SU-DHL-6 (cell line): ENCODE results near the gene TXNDC11.

Source experiments
- CTCF ChIP-seq: fragments of 200-600 bp; sonication (generic); IDR thresholded peaks from one replicate; pipeline ENCODE4 v1.5.1; 2017; ENCODE audit warnings: antibody characterized with exemption, mild to moderate bottlenecking, low read length, moderate library complexity; ENCODE audit not compliant: insufficient read depth, poor library complexity, severe bottlenecking
- EZH2phosphoT487 ChIP-seq: fragments of 200-600 bp; sonication (generic), shearing (Covaris generic); conservative IDR thresholded peaks from 2 replicates; pipeline ENCODE4 v1.6.1; 2018; ENCODE audit warnings: mild to moderate bottlenecking, antibody characterized with exemption, low read length, moderate library complexity, mixed read lengths

GRCh38 chr16:11660565-11660964 is 82.1 kb downstream of the TXNDC11 start:
- TF ChIP-seq CTCF (no peak), EZH2phosphoT487 (no peak)
